ENCODE data around the gene BRMS1L. TPM values are rescaled to one million over a fixed set of nuclear protein-coding genes. Genes with fewer than 3 reads are reported as not detected.

The BRMS1L gene
- total and polyA plus RNA-seq, 2 of the 13 experiments (the other 11 are each of a cell fraction or from before 2014, with no cell fraction given) = 21.1 to 23.8 TPM

DNA sequence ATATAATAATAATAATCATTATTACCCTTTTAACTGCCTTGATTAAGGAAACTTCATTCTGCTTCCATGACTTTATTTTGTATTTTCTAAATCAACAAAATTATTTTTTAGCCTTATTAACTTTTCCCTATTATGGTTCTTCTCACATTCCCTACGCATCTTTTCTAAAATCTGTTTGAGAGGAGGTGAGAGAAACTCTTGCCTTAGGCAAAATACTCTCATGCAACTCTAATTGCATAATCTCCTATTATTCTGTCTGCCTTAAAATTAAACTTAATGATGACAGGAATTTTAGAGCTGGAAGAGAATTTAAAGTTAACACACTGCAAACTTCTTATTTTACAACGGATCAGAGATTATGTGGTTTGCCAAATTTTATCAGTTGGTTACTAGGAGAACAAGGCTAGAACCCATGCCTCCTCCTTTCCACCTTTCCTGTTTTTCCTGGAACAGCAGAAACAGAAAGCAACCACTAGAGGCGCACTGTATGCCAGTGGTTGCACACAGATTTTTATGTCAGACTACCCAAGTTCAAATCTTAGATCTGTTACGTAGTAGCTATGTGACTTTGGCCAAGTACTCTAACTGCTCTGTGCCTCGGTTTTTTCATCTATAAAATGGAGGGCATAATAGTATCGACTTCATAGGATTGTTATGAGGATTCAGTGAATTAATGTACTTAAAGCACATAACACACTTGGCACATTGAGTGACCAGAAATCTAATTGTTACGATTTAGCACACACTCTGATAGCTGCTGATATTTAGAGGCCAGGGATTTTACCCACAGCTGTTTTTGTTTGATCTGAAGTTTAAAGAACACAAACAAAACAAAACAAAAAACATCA lies 4.3 kb upstream of the BRMS1L start (continued):
- TF ChIP-seq DR1 (CRISPR knock-in tag; IDR thresholded peaks at IDR 0.05) (no peak), CHD4 (IDR thresholded peaks at IDR 0.05; ENCODE audit: borderline replicate concordance, low read length) (peak; percentile 79; the same call in 1 of the 2 replicates), ZFP1 (CRISPR knock-in tag; IDR thresholded peaks at IDR 0.05) (peak; percentile 91; the same call in 1 of the 2 replicates), WIZ (CRISPR knock-in tag; IDR thresholded peaks at IDR 0.05) (0 out of 2 replicates have a peak, but pooled peaks have one; percentile 9), KLF13 (CRISPR knock-in tag; IDR thresholded peaks at IDR 0.05) (no peak), ZBTB3 (CRISPR knock-in tag; IDR thresholded peaks at IDR 0.05; ENCODE audit: borderline replicate concordance, low read depth) (no peak), NFIC (IDR thresholded peaks at IDR 0.05; ENCODE audit: low read length) (no peak; the same call in 1 of the 2 replicates), ZNF737 (CRISPR knock-in tag; IDR thresholded peaks at IDR 0.05; ENCODE audit: borderline replicate concordance) (no peak), TCF7L2 (IDR thresholded peaks at IDR 0.05; ENCODE audit: low read depth, low read length) (no peak), ZNF678 (CRISPR knock-in tag; IDR thresholded peaks at IDR 0.05) (no peak), PRDM10 (CRISPR knock-in tag; IDR thresholded peaks at IDR 0.05; ENCODE audit: low read depth) (no peak)
- TF ChIP-seq, protein P1, sequence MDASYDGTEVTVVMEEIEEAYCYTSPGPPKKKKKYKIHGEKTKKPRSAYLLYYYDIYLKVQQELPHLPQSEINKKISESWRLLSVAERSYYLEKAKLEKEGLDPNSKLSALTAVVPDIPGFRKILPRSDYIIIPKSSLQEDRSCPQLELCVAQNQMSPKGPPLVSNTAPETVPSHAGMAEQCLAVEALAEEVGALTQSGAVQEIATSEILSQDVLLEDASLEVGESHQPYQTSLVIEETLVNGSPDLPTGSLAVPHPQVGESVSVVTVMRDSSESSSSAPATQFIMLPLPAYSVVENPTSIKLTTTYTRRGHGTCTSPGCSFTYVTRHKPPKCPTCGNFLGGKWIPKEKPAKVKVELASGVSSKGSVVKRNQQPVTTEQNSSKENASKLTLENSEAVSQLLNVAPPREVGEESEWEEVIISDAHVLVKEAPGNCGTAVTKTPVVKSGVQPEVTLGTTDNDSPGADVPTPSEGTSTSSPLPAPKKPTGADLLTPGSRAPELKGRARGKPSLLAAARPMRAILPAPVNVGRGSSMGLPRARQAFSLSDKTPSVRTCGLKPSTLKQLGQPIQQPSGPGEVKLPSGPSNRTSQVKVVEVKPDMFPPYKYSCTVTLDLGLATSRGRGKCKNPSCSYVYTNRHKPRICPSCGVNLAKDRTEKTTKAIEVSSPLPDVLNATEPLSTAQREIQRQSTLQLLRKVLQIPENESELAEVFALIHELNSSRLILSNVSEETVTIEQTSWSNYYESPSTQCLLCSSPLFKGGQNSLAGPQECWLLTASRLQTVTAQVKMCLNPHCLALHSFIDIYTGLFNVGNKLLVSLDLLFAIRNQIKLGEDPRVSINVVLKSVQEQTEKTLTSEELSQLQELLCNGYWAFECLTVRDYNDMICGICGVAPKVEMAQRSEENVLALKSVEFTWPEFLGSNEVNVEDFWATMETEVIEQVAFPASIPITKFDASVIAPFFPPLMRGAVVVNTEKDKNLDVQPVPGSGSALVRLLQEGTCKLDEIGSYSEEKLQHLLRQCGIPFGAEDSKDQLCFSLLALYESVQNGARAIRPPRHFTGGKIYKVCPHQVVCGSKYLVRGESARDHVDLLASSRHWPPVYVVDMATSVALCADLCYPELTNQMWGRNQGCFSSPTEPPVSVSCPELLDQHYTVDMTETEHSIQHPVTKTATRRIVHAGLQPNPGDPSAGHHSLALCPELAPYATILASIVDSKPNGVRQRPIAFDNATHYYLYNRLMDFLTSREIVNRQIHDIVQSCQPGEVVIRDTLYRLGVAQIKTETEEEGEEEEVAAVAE (CRISPR knock-in tag; IDR thresholded peaks at IDR 0.05; ENCODE audit: borderline replicate concordance) = peak; percentile 63; the same call in 1 of the 2 replicates
- TF ChIP-seq, protein P2, sequence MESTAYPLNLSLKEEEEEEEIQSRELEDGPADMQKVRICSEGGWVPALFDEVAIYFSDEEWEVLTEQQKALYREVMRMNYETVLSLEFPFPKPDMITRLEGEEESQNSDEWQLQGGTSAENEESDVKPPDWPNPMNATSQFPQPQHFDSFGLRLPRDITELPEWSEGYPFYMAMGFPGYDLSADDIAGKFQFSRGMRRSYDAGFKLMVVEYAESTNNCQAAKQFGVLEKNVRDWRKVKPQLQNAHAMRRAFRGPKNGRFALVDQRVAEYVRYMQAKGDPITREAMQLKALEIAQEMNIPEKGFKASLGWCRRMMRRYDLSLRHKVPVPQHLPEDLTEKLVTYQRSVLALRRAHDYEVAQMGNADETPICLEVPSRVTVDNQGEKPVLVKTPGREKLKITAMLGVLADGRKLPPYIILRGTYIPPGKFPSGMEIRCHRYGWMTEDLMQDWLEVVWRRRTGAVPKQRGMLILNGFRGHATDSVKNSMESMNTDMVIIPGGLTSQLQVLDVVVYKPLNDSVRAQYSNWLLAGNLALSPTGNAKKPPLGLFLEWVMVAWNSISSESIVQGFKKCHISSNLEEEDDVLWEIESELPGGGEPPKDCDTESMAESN (CRISPR knock-in tag; conservative IDR thresholded peaks at IDR 0.05) = peak; percentile 51; the same call in 1 of the 2 replicates
- TF ChIP-seq, protein P3, sequence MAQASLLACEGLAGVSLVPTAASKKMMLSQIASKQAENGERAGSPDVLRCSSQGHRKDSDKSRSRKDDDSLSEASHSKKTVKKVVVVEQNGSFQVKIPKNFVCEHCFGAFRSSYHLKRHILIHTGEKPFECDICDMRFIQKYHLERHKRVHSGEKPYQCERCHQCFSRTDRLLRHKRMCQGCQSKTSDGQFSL (CRISPR knock-in tag; IDR thresholded peaks at IDR 0.05) = no peak
- TF ChIP-seq, protein P4, sequence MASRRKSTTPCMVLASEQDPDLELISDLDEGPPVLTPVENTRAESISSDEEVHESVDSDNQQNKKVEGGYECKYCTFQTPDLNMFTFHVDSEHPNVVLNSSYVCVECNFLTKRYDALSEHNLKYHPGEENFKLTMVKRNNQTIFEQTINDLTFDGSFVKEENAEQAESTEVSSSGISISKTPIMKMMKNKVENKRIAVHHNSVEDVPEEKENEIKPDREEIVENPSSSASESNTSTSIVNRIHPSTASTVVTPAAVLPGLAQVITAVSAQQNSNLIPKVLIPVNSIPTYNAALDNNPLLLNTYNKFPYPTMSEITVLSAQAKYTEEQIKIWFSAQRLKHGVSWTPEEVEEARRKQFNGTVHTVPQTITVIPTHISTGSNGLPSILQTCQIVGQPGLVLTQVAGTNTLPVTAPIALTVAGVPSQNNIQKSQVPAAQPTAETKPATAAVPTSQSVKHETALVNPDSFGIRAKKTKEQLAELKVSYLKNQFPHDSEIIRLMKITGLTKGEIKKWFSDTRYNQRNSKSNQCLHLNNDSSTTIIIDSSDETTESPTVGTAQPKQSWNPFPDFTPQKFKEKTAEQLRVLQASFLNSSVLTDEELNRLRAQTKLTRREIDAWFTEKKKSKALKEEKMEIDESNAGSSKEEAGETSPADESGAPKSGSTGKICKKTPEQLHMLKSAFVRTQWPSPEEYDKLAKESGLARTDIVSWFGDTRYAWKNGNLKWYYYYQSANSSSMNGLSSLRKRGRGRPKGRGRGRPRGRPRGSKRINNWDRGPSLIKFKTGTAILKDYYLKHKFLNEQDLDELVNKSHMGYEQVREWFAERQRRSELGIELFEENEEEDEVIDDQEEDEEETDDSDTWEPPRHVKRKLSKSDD (CRISPR knock-in tag; IDR thresholded peaks at IDR 0.05; ENCODE audit: low read depth) = no peak

Data from HepG2 (cell line).